HepG2 (cell line): ENCODE data around the gene BAZ1B. TPM values are rescaled to one million over a fixed set of nuclear protein-coding genes. Genes with fewer than 3 reads are reported as not detected.

Experiments used
- ATAC-seq: fragments of 200-7000 bp; cut with Tn5 transposase; 3 replicates; pipeline ENCODE4 v1.9.1; 2020; ENCODE audit warnings: mild to moderate bottlenecking, moderate library complexity
- BruUV-seq: library from RNA; stranded (reverse); fragments of 400-500 nt; replicated peaks from 2 replicates; lab custom pipeline; 2021; lab: Mats Ljungman, UMichigan
- CTCF ChIA-PET: fragments of 300-600 bp; formaldehyde crosslinking; extraction: SDS; loops from one replicate; lab custom pipeline; 2021; ENCODE audit warnings: low total read pairs, inconsistent platforms, low intra/inter-chr PET ratio; lab: Yijun Ruan, JAX
- POLR2A ChIA-PET: fragments of 350-600 bp; sonication (Branson Sonifier 250); formaldehyde crosslinking; loops from one replicate; lab custom pipeline; 2020; ENCODE audit warnings: antibody characterized with exemption, inconsistent platforms; lab: Yijun Ruan, JAX
- DNase-seq: peaks from one replicate; pipeline ENCODE4 v3.0.0-alpha.2; 2015; ENCODE audit warnings: low spot score
- FAIRE-seq: peaks from 3 replicates; lab custom pipeline; 2011; peaks lifted over from hg19 to GRCh38; lab: Jason Lieb, UNC
- H2AFZ ChIP-seq: one replicate; pipeline ENCODE4 v1.6.1; 2011; ENCODE audit warnings: low read length, inconsistent platforms
- H3K27ac ChIP-seq: fragments of 300-600 bp; 3 replicates; pipeline ENCODE4 v1.8.0; 2011; ENCODE audit warnings: mixed run types, mild to moderate bottlenecking, mixed read lengths, low read length, inconsistent platforms; ENCODE audit not compliant: insufficient read depth; ENCODE audit errors: extremely low read length
- H3K27me3 ChIP-seq, 2 experiments: fragments of 200-600 bp in 1 of 2; 2 replicates in 1 of 2; 3 replicates in 1 of 2; pipeline versions ENCODE4 v1.6.0 to v1.8.0; 2011; ENCODE audit warnings: low read length in 2 of 2, mild to moderate bottlenecking in 2 of 2, moderate library complexity in 2 of 2, inconsistent platforms in 1 of 2; ENCODE audit not compliant: insufficient read depth in 2 of 2, control insufficient read depth in 1 of 2
- H3K36me3 ChIP-seq, 2 experiments: fragments of 200-600 bp in 1 of 2; replicated peaks in 1 of 2; 2 replicates in 1 of 2; 3 replicates in 1 of 2; pipeline versions ENCODE4 v1.5.1 to v1.8.0; 2011; ENCODE audit warnings: low read length in 2 of 2, inconsistent platforms in 1 of 2; ENCODE audit not compliant: insufficient read depth in 2 of 2, control insufficient read depth in 1 of 2
- H3K4me1 ChIP-seq: 2 replicates; pipeline ENCODE4 v1.5.1; 2012; ENCODE audit warnings: low read length, inconsistent platforms; ENCODE audit not compliant: insufficient read depth
- H3K4me2 ChIP-seq: 2 replicates; pipeline ENCODE4 v1.6.0; 2011; ENCODE audit warnings: low read depth, low read length, inconsistent platforms
- H3K4me3 ChIP-seq, 3 experiments: fragments of 200-600 bp in 1 of 3; sonication (generic), shearing (Covaris generic) in 1 of 3; replicated peaks in 1 of 3; 2 replicates each; pipeline ENCODE4 v1.5.1; 2011 to 2016; ENCODE audit warnings: low read length in 3 of 3, inconsistent platforms in 2 of 3, low read depth in 2 of 3, mild to moderate bottlenecking in 2 of 3, control low read depth in 1 of 3, mixed read lengths in 1 of 3; ENCODE audit not compliant: insufficient read depth in 1 of 3
- H3K79me2 ChIP-seq: one replicate; pipeline ENCODE4 v1.6.1; 2011; ENCODE audit warnings: low read length, inconsistent platforms; ENCODE audit not compliant: insufficient read depth
- H3K9ac ChIP-seq: 2 replicates; pipeline ENCODE4 v1.6.0; 2011; ENCODE audit warnings: mild to moderate bottlenecking, low read depth, low read length, inconsistent platforms; ENCODE audit not compliant: insufficient read depth
- H3K9me3 ChIP-seq: 2 replicates; pipeline ENCODE4 v1.5.1; 2012; ENCODE audit warnings: mild to moderate bottlenecking, low read length
- H4K20me1 ChIP-seq: 2 replicates; pipeline ENCODE4 v1.6.0; 2011; ENCODE audit warnings: inconsistent platforms, mild to moderate bottlenecking, low read length, moderate library complexity; ENCODE audit not compliant: insufficient read depth
- CTCF ChIP-seq: sonication (generic); formaldehyde crosslinking; IDR thresholded peaks from 2 replicates; pipeline ENCODE4 v1.5.0; 2020; ENCODE audit warnings: mild to moderate bottlenecking, missing genetic modification reagents, moderate library complexity
- NFKB2 ChIP-seq: sonication (generic); formaldehyde crosslinking; IDR thresholded peaks from 2 replicates; pipeline ENCODE4 v1.4.0; 2020; ENCODE audit warnings: missing genetic modification reagents, borderline replicate concordance
- RXRA ChIP-seq: sonication (generic); formaldehyde crosslinking; IDR thresholded peaks from 2 replicates; pipeline ENCODE4 v1.5.1; 2020; ENCODE audit warnings: missing genetic modification reagents
- ZFX ChIP-seq: sonication (generic); formaldehyde crosslinking; IDR thresholded peaks from 2 replicates; pipeline ENCODE4 v1.4.0; 2020; ENCODE audit warnings: mild to moderate bottlenecking, low read depth, missing genetic modification reagents, moderate library complexity
- ZHX1 ChIP-seq: sonication (generic); formaldehyde crosslinking; IDR thresholded peaks from 2 replicates; pipeline ENCODE4 v1.8.1; 2022; ENCODE audit warnings: low read depth, mild to moderate bottlenecking, missing genetic modification reagents
- ZNF367 ChIP-seq: sonication (generic); formaldehyde crosslinking; IDR thresholded peaks from 2 replicates; pipeline ENCODE4 v1.4.0; 2020; ENCODE audit warnings: missing genetic modification reagents, borderline replicate concordance
- ZNF451 ChIP-seq: sonication (generic); formaldehyde crosslinking; IDR thresholded peaks from 2 replicates; pipeline ENCODE4 v1.5.0; 2020; ENCODE audit warnings: mild to moderate bottlenecking, missing genetic modification reagents
- ZNF749 ChIP-seq: sonication (generic); formaldehyde crosslinking; IDR thresholded peaks from 2 replicates; pipeline ENCODE4 v1.8.0; 2022; ENCODE audit warnings: mild to moderate bottlenecking, missing genetic modification reagents, moderate library complexity, borderline replicate concordance
- ZNF777 ChIP-seq: sonication (generic); formaldehyde crosslinking; IDR thresholded peaks from 2 replicates; pipeline ENCODE4 v1.4.0; 2020; ENCODE audit warnings: missing genetic modification reagents
- ZNF839 ChIP-seq: sonication (generic); formaldehyde crosslinking; IDR thresholded peaks from 2 replicates; pipeline ENCODE4 v1.4.0; 2020; ENCODE audit warnings: missing genetic modification reagents, mild to moderate bottlenecking, borderline replicate concordance
- WGBS: methylation state at CpG from one replicate; pipeline ENCODE4 v1.1.6; 2017; ENCODE audit warnings: low lambda C conversion rate; 5-methylcytosine and 5-hydroxymethylcytosine counted together
- in situ Hi-C: cut with HindIII; loops from 2 replicates; pipeline ENCODE4 v1.10.0; 2017; ENCODE audit warnings: low pct_unique_long_range_greater_than_20kb; ENCODE audit not compliant: extremely low pct_ligation_motif_present
- intact Hi-C: fragments of 100-400 bp; cut with micrococcal nuclease; formaldehyde crosslinking; loops from one replicate; pipeline ENCODE4 v1.10.0; 2022; ENCODE audit not compliant: unreplicated experiment
- polyA plus RNA-seq, 8 experiments: library from polyadenylated mRNA; depleted of rRNA in 3 of 8; stranded (reverse) in 7 of 8; unstranded in 1 of 8; fragments of >200 nt; fragmentation: Illumina TruSeq in 4 of 8; extraction: Trizol in 4 of 8; gene quantifications; 2 replicates each; pipeline versions ENCODE4 v1.2.1 to v1.2.3, GENCODE V29; 2011 to 2016; ENCODE audit warnings: low read depth in 4 of 8, missing spikeins in 1 of 8, mixed read lengths in 1 of 8; ENCODE audit not compliant: insufficient read depth in 1 of 8
- total RNA-seq, 5 experiments: library from RNA; depleted of rRNA; stranded (reverse); fragments of >200 nt; fragmentation: Illumina TruSeq; extraction: Trizol; gene quantifications; 2 replicates each; pipeline ENCODE4 v1.2.3, GENCODE V29; 2016; ENCODE audit warnings: low read depth in 1 of 5
- TF ChIP-seq, protein P1 (sequence below): sonication (generic); formaldehyde crosslinking; IDR thresholded peaks from 2 replicates; pipeline ENCODE4 v1.5.1; 2020; ENCODE audit warnings: mild to moderate bottlenecking, missing genetic modification reagents, moderate library complexity

BAZ1B gene
- total and polyA plus RNA-seq, 2 of the 13 experiments (the other 11 are each of a cell fraction or from before 2014, with no cell fraction given), result 18.6 to 69.4 TPM

GRCh38 chr7:73433924-73434700 lies 88.0 kb downstream of the BAZ1B start:
- H3K4me2 ChIP-seq, result peak overlapping the region; percentile 73
- 96% methylated on average over 67 of the region's 110 CpGs for WGBS
- no peaks in the 10 kb centered on the region for H4K20me1 ChIP-seq
- H3K4me1 ChIP-seq, result peaks cover 47% of the 10 kb centered on the region
- H3K27me3 ChIP-seq, result peaks cover 0 to 7% of the 10 kb centered on the region in 2 experiments; a peak in 2 of 5 replicates
- peak overlapping the region; percentile 32 to 61 (median 50); a peak in 5 of 6 replicates for H3K4me3 ChIP-seq
- H3K36me3 ChIP-seq, result 0 out of 5 replicates have a peak, but pooled peaks cover 0 to 1% of the 10 kb centered on the region in 2 experiments
- in situ Hi-C loops (no loop called here), intact Hi-C loops (no loop called here)
- H3K27ac ChIP-seq, result no peak overlapping the region
- no peak overlapping the region for H2AFZ ChIP-seq
- H3K9ac ChIP-seq, result peak overlapping the region; percentile 65; the same call in 1 of the 2 replicates
- no peaks in the 10 kb centered on the region for H3K79me2 ChIP-seq
- no peak for FAIRE-seq
- ATAC-seq, result no peak
- DNase-seq, result no peak
- POLR2A ChIA-PET, result no interaction called here
- CTCF ChIA-PET, result no interaction called here
- H3K9me3 ChIP-seq, result no peaks in the 10 kb centered on the region
- BruUV-seq, result no TSS peak
- TF ChIP-seq RXRA (CRISPR knock-in tag) (0 out of 2 replicates have a peak, but pooled peaks have one; percentile 19), CTCF (0 out of 2 replicates have a peak, but pooled peaks have one; percentile 23), ZNF839 (CRISPR knock-in tag) (no peak), ZNF367 (CRISPR knock-in tag) (no peak), ZHX1 (peak; percentile 95), ZNF451 (CRISPR knock-in tag) (0 out of 2 replicates have a peak, but pooled peaks have one; percentile 54), ZNF777 (CRISPR knock-in tag) (peak; percentile 57; the same call in 1 of the 2 replicates), ZNF749 (CRISPR knock-in tag) (0 out of 2 replicates have a peak, but pooled peaks have one; percentile 67), ZFX (CRISPR knock-in tag) (peak; percentile 19; the same call in 1 of the 2 replicates), NFKB2 (CRISPR knock-in tag) (no peak)
- TF ChIP-seq, protein P1, sequence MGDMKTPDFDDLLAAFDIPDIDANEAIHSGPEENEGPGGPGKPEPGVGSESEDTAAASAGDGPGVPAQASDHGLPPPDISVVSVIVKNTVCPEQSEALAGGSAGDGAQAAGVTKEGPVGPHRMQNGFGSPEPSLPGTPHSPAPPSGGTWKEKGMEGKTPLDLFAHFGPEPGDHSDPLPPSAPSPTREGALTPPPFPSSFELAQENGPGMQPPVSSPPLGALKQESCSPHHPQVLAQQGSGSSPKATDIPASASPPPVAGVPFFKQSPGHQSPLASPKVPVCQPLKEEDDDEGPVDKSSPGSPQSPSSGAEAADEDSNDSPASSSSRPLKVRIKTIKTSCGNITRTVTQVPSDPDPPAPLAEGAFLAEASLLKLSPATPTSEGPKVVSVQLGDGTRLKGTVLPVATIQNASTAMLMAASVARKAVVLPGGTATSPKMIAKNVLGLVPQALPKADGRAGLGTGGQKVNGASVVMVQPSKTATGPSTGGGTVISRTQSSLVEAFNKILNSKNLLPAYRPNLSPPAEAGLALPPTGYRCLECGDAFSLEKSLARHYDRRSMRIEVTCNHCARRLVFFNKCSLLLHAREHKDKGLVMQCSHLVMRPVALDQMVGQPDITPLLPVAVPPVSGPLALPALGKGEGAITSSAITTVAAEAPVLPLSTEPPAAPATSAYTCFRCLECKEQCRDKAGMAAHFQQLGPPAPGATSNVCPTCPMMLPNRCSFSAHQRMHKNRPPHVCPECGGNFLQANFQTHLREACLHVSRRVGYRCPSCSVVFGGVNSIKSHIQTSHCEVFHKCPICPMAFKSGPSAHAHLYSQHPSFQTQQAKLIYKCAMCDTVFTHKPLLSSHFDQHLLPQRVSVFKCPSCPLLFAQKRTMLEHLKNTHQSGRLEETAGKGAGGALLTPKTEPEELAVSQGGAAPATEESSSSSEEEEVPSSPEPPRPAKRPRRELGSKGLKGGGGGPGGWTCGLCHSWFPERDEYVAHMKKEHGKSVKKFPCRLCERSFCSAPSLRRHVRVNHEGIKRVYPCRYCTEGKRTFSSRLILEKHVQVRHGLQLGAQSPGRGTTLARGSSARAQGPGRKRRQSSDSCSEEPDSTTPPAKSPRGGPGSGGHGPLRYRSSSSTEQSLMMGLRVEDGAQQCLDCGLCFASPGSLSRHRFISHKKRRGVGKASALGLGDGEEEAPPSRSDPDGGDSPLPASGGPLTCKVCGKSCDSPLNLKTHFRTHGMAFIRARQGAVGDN (CRISPR knock-in tag), result peak; percentile 55; the same call in 1 of the 2 replicates
